Activated CD4-positive, alpha-beta T cell treated with anti-CD3 and anti-CD28 coated beads, Interleukin-2, Interleukin-4, amounts not matched to agents 100 ng/mL and 50 ng/mL, durations not matched to agents 16 hours and 8 hours (primary cell): Measurements from ENCODE around the gene WDR7.

Source experiments
- DNase-seq: peaks from one replicate; pipeline ENCODE4 v3.0.0-alpha.2; 2020; ENCODE audit warnings: low spot score

Gene WDR7

DNA sequence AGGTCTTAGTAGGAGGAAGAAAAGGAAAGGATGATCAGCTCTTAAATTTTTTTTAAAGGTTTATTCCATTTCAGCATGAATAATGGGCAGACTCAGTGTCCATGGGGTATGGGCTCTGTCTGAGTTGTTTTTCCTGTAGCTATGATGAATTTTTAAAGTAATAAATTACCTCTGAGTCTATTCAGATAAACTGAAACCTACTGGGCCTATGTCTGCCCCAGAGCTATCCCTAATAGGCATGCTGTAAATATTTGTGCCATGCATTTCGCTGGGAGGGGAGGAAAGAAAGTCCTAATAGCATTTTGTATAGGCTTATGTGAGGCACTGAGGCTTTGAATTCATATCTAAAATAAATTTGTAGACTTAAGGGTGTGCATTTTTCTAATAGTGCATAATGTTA lies 285.3 kb downstream of the WDR7 start:
- DNase-seq, result no peak

DNA sequence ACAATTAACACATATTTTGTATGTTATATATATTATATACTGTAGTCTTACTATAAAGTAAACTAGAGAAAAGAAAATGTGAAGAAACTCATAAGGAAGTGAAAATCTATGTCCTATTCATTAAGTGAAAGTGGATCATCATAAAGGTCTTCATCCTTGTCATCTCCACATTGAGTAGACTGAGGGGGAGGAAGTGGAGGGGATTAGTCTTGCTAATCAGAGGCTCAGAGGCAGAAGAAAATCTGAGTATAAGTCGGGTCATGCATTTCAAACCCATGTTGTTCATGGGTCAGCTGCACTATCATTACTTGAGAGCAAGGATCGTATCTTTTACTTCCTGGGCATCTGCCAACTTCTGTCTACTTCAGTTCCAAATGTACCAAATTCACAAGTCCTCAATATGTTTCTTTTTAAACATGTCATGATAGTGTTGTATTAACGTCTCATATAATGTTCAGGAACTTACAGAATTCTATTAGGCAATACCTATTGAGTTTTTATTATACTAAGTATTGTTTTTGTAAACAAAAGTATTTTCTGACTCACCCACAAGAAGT lies 286.8 kb downstream of the WDR7 start:
- DNase-seq, result no peak

DNA sequence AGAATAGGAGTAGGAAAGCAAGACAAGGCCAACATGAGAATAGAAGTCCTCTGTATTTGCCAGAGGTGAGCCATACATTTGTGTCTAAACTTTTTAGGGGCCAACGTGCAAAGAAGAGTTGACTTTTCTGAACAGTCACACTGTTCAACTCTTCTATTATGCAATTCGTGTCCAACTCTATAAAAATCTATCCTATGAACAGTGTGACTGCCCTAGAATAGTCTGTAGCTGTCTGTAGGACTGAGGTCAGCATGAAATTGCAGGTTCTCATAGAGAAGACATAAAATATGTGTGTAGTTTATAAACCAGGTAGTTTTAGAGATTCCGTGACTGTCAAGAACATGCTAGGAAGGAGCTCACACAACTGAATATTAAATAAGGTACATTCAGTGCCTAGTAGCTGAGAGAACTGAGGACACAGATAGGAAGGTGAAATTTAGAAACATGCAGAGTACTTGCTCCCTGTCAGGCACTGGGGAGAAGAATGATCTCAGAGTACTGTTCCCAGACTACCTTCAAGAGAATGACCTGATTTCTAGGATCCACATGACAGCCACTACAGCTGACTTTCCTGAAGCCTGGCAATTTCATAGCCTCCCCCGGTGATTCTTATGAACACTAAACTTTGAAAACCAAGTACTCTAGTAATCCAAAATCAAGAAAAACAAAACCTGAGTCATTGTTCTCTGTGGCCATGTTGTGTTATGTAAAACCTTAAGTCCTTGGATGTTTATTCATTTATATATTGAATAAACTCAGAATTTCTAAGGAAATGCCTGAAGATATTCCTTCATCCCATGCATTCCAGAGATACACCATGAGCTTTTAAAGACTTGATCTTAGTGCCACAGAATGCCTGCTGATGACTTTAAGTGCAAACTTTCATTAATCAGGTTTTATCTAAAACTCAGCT lies 294.3 kb downstream of the WDR7 start:
- DNase-seq, result no peak

DNA sequence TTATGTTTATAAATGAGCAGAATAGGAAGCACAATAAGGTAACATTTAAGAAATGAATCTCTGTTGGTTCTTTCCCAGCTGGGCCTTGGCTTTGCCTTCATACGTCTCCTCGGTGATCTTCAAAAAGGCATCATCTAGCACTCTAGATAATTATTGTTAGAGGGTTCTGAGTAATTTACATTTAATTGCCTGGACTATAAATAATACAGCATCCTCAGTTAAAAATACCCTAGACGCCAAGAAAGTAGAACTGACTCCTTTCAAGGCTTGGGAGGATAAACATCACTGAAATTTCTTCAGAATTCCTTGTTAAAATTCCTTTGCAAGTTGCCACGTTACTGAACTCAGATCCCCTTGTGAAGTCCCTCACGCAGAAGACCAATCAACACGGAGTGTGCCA lies 296.1 kb downstream of the WDR7 start:
- DNase-seq, result no peak

DNA sequence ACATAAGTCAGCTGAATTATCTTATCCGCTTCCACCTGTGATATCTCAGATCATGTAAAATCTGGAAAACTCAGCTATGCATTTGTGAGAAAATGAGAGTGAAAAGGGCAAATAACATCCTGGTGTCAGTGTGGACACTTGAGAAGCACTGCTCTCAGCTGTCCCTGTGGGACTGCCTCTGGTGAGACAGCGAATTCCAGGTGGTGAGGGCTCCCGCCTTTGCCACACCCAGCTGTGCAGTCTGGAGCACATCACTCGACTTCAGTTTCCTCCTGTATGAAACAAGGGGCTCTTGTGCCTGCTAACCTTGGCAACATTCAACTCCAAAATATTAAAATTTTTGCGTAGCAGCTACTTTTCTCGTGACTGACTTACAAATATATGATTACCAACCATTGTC lies 300.9 kb downstream of the WDR7 start:
- no peak for DNase-seq

DNA sequence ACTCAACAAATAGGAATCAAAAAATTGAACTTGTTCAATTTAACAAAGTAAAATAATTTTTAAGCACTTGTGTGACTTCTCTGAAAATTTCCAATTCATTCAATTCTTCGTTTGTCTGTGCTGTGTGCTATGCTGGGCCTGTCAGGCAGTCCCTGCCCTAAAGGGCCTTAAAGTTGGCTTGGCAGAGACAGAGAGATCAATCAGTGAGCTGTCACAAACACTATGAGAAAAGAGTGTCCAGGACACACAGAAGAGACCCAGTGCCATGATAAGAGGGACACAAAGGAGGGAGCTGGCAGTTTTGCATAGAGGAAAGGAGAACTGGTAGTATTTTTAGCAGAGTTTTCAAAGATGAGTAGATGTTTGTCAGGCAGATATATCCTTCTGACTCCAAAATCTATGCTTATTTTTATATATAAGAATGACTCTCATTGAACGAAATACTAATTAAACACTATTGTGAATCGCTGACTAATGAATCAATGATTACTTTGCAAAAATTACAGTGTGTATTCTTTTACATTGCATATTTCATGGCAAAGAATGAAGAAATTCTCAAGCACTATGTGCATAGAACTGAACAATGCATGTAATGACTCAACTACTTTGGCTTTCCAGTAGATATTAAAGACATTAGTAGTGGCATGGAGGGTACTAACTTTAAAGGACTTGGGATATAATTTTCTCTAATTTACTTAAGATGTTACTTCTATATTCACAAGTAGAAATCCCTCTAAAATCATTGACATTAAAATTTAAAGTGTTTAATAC lies 302.5 kb downstream of the WDR7 start:
- no peak for DNase-seq

DNA sequence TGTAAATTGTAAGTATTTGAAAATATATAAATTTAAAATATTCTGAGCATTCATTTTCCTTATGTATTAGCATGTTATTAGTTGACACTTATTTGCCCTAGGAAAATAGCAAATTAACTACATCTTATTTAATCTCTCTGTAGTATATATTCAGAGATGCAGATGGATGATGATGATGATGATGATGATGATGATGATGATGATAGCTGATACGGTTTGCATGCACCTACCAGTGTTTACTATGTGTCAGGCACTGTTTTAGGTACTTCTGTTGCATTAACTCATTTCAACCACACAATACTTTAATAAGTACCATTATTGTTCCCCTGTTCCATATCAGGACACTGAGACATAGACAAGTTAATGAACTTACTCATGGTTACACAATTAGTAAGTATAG lies 304.3 kb downstream of the WDR7 start:
- no peak for DNase-seq

DNA sequence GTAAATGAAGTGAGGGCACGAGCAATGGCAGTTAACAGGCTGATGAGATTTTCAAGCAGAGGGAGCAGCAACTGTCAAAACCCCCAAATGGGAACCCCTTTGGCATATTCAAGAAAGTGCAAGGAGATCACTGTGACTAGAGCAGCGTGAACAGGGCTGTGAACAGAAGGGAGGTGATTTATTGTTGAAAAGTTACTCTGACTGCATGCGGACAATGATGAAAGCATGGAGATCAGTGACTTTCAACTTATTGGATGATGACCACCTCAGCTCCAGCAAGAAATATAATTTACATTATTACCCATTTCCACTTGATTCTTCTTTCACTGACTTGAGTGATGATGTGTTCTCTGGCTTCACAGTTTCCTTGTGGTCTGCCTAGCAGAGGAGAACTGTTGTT lies 308.0 kb downstream of the WDR7 start:
- no peak for DNase-seq

DNA sequence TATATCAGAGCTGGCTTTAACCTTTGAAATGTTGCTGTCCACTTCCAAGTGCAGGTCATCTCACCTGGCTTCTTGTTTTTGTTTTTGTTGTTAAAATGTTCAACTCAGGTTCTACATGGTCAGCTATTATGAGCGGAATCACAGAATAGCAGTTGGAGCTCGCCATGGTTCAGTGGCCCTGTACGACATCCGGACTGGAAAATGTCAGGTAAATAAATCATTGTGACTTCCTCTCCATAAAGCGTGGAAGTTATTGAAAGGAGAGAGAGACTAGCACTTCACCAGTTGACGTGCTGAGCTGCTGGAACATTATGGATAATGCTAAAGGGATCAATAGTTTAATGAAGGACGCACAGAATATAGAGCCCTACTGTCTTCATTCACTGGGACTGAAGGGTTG lies 311.2 kb downstream of the WDR7 start:
- DNase-seq, result no peak

DNA sequence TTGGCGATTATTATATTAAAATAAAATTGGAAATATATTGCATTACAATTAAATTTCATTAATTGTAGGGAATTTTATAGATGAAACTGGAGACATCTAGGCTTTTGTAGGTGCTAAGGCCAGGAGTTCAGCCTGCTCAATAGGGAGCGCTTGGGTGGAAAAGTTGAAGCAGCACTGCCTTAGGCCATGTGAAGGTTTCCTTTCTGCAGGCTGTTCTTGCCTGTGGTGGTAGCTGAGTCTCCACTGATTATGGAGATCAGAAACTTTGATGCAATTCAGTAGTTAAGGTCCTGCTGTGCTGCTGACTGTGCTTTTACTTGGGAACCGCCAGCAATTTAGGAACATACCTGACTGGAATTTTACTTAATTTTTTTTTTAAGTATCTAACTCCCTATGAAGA lies 315.9 kb downstream of the WDR7 start:
- DNase-seq, result no peak

DNA sequence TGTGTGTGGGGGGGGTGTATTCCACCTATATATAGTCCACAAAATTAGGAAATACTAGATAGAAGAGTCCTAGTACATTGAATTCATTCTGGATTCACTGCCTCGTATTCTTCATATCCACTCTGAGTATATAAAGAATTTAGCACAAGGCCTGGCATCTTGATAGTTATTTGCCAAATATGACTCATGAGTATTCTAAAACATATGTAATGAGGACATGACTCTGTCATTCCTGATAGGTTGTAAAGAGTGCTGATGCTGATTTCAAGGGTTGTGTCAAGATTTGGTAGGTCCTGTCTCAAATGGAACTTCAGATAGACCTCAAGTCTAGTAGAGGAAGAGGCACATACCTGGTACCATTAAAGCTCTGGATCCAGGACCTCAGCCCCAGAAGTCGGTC lies 322.3 kb downstream of the WDR7 start:
- DNase-seq, result no peak

DNA sequence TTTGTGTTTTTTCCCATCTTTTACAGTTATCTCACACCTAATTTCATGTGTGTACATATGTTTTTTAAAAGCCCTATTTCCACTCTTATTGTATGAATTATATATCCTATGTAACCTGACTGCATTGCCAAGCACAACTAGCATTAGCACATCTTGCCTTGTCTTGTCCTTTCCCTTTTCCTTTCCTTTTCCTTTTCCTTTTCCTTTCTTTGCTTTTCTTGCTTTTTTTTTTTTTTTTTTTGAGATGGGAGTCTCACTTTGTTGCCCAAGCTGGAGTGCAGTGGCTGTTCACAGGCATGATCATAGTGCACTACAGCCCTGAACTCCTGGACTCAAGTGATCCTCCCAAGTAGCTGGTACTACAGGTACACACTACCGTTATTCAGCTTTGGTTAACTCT lies 323.0 kb downstream of the WDR7 start:
- no peak for DNase-seq

DNA sequence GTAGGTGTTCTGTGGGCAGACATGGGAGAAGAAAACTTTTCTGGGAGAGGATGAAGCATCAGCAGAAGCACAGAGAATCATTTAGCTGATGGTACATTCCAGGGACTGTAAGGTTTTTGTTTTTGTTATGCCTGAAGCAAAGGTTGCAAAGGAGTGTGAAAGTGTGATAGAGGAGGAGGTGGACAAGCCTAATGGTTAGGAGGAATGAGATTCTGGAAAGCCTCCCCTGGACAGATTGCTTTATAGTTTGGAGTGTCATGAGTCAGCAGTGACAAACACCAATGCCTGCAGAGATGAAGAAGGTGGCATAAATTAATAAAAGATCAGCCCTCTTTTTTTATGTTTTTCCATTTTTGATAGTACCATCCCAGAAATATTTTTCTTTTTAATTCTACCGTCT lies 324.1 kb downstream of the WDR7 start:
- no peak for DNase-seq

DNA sequence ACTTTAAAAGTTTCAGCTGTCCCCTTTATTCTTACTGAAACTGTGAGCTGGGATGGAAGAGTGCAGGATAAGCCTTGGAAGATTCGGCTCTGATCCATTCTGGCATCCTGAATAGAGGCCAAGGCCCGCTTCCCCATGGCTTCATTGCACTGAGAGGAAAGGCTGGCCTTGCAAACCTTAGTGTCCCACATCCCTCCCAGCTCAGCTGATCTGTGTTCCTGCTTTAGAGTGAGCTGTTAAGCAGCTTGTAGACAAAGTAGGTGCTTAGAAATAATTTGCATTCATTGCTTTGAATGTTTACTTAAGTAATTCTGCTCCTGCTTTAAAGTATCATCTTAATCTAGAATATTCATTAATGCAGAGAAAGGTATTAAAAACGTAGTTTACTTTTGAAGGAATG lies 326.1 kb downstream of the WDR7 start:
- no peak for DNase-seq

DNA sequence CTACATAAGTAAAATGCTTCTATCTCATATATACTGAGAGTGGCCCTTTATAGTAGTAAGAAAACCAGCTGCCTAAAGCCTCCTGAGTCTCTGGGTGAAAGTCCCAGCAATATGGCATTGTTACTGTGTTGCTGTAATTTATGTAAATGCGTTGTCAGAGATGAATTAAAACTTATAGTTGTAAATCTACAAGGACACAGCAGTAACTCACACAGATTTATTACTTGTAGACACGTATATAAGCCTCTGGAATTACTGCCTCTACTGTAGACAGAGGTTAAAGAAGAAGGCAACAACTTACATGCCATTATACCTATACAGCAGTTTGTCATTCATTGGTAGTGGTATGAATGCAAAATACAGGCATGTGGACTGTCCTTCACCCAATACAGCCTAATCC lies 326.6 kb downstream of the WDR7 start:
- DNase-seq, result no peak

DNA sequence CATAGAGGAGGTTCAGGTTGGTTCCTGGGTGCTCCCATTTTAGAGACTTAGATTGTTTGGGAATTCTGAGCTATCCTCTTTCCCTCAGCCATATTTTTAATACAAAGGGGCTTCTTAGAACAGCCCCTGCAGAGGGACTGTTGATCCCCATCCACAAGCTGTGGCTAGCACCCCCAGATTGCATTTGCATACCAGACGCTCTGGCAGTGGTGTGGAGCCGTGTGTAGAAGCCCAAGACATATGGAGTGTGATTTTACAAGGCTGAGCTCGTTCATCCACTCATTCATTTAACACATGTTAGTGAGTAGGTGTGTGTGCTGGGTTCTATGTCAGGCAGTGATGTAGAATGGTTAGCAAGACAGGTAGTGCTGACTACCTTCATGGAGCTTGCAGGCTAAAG lies 329.0 kb downstream of the WDR7 start:
- no peak for DNase-seq

DNA sequence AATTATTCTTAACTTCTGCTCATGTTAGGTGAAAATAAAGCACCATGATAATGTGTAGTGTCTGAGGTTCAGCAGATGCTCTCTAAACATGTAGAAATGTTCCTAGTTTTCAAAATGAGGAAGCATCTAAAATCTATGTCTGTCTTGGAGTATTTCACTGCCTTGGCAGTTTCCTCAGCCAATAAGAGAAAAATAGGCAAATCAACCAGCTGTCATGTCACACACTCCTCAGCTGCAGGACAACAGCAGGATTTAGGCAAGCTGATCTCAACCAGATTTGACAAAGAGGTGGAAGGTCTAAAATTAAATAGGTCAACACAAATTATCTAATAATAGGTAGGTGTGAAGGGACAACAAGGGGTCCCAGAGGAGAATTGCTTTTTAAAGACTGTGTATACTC lies 331.6 kb downstream of the WDR7 start:
- no peak for DNase-seq

DNA sequence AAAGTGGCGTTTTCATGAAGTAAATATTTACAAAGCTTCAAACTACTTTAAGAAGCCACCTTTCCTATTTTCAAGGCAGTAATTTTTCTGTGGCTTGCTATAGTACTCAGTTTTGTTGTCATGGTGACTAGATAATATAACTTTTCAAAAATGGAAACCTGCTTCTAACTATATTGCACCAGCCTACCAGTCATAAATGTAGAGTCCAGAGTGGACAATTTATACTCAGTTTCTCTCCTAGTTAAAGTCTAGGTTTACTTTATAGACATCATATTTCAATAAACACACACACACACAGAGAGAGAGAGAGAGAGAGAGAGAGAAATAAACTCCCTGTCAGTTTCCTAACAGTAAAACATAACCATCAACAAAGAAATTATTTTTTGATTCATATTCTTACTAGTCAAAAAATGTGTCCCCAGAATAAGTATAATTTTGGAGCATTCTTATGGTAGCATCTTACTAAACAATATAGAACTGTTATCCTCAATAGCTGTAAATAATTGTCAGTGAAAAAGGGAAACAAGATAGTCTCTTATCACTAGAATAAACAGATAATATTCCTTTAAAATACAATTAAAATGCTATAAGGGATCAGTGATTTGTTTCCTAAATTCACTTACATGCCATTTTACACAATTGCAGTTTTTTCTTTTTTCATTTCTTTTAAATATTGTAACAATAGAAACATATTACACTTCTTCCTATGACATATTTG lies 332.3 kb downstream of the WDR7 start:
- no peak for DNase-seq

DNA sequence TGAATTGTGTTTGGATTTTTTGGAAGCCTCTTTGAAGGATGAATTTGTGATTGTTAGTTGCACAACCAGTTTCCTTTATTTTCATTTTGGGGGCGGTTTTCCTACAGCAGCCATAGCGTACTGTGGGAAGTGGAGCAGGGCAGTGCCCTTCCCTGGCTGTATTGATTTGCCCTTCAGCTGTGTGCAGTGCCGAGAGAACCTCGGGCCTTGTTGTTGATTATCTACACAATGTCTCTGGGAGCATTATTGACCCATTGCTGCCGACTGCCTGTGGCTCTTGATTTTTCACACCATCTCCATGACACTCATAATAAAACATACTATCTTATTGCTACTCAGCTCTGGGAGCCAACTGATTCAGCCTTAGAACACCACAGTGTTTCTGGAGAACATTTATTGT lies 333.6 kb downstream of the WDR7 start:
- DNase-seq, result no peak

DNA sequence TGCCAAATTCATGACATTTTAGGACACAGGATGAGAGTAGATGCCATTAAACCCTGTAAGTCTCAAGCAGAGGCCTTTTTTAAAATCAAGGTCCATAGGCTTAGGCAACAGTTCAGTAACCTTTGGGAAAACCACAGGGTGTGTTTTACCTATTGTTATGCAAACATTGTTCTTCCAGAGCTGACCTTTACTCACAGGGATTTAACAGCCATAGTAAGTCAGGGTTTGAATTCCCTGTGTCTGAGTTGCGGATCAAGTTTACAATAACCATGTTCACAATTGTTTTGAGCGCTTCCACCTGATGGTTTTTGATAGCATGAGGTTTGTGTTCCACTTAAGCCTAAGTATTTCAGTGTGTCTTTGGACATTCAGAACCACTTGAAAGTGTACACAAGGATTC lies 335.7 kb downstream of the WDR7 start:
- no peak for DNase-seq

DNA sequence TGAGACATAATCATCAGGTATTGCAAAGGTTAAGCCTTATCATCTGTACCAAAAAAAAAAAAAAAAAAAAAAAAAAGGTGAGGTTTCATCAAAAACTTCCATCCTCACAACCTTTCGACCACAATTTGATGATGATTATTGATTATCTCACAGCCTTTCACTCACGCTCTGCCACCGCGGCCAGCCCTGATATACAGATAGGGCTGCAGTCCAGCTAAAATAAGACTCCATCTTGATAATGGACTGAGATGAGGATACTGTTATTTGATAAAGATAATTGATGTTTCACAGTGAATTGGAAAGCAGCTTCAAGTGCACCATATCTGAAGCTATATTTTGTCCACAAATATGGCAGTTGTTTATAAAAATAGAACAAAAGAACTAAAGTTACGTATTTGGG lies 336.1 kb downstream of the WDR7 start:
- DNase-seq, result no peak

DNA sequence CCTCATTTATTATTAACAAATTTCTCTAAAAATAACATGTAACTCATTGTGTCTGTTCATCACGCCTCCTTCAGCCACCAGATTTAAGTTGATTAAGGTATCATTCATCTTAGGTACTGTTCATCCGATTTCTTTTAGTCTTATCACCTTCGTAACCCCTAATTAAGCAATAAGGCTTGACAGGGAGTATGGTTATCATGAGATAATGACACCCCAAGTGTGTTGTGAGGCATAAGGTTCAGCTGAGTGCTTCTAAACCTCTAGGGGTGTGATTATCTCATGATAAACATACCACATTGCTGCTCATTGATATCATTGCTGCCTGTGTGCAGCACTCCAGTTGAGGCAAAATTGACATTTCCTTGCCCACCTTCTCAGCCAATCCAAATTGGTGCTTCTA lies 336.9 kb downstream of the WDR7 start:
- DNase-seq, result no peak

DNA sequence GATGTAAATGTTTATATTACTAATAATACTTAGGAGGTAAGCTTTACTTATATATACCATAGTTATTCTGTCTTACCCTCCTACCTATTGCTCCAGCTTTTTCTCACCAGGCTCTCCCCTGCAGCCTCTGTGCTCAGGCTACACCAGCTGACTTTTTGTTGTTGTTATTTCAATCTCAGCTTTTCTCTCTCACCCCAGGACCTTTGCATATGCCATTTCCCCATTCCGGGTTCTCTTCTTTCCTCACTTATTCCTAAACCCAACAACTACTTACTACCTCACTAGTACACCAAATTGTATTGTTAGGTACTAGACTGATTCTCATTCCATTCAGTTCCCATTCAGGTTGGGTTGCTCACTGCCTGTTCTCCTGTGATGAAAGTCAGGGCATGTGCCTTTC lies 339.5 kb downstream of the WDR7 start:
- DNase-seq, result no peak
